Ishikawa (cell line): ENCODE data around the gene MIB2.
A peak's percentile ranks its signal among the peaks of the same experiment; 100 is the strongest.

ENCODE experiments used
- CEBPB ChIP-seq: IDR thresholded peaks from 2 replicates; pipeline ENCODE4 v1.6.1; 2012
- EP300 ChIP-seq: IDR thresholded peaks from 2 replicates; pipeline ENCODE4 v1.6.1; 2012; ENCODE audit warnings: borderline replicate concordance
- FOXM1 ChIP-seq: IDR thresholded peaks from 2 replicates; pipeline ENCODE4 v1.6.1; 2012; ENCODE audit warnings: low read depth, borderline replicate concordance
- NFIC ChIP-seq: IDR thresholded peaks from 2 replicates; pipeline ENCODE4 v1.6.1; 2012
- RAD21 ChIP-seq: IDR thresholded peaks from 2 replicates; pipeline ENCODE4 v1.6.1; 2012; ENCODE audit warnings: low read depth
- REST ChIP-seq: IDR thresholded peaks from 2 replicates; pipeline ENCODE4 v1.6.1; 2012; ENCODE audit warnings: low read depth, mild to moderate bottlenecking
- TCF12 ChIP-seq: IDR thresholded peaks from 2 replicates; pipeline ENCODE4 v1.6.1; 2012; ENCODE audit warnings: low read depth
- TEAD4 ChIP-seq: IDR thresholded peaks from 2 replicates; pipeline ENCODE4 v1.6.1; 2012
- USF1 ChIP-seq: IDR thresholded peaks from 2 replicates; pipeline ENCODE4 v1.6.1; 2012
- YY1 ChIP-seq: IDR thresholded peaks from 2 replicates; pipeline ENCODE4 v1.6.1; 2012; ENCODE audit warnings: low read depth

- TF ChIP-seq RAD21, result peak; percentile 6; the same call in 1 of the 2 replicates
- TF ChIP-seq YY1, result no peak
- TF ChIP-seq EP300, result no peak
- TF ChIP-seq REST, result no peak
- no peak for TF ChIP-seq TCF12
- TF ChIP-seq NFIC, result no peak
- TF ChIP-seq CEBPB, result no peak
- TF ChIP-seq TEAD4, result no peak
- TF ChIP-seq FOXM1, result no peak
- no peak for TF ChIP-seq USF1
These were observed 17.9 kb upstream of the MIB2 start for GRCh38 chr1:1597275-1597930.
